Peyer's patch (tissue), 4 donors: ENCODE measurements around the gene CTSD. TPM values are rescaled to one million over a fixed set of nuclear protein-coding genes. Genes with fewer than 3 reads are reported as not detected.

Source experiments
- DNase-seq, 3 donors: peaks; one replicate each; pipeline ENCODE4 v3.0.0-alpha.2; 2017 to 2019
- H3K27ac ChIP-seq, 4 donors: fragments of 200-600 bp; sonication (generic); one replicate each; pipeline ENCODE4 v1.5.1; 2016 to 2019
- H3K27me3 ChIP-seq, 2 donors: fragments of 200-600 bp; sonication (generic); one replicate each; pipeline ENCODE4 v1.5.1; 2019
- H3K36me3 ChIP-seq, 3 donors: fragments of 200-600 bp; sonication (generic); one replicate each; pipeline ENCODE4 v1.5.1; 2016 to 2019
- H3K4me1 ChIP-seq, 4 donors: fragments of 200-600 bp; sonication (generic); one replicate each; pipeline ENCODE4 v1.5.1; 2016 to 2019
- H3K4me3 ChIP-seq, 4 donors: fragments of 200-600 bp; sonication (generic); 1 replicate in 3 of 4; 2 replicates in 1 of 4; pipeline ENCODE4 v1.5.1; 2016 to 2019; ENCODE audit warnings: mild to moderate bottlenecking in 1 of 4
- H3K9me3 ChIP-seq, 4 donors: fragments of 200-600 bp; sonication (generic); one replicate each; pipeline ENCODE4 v1.5.1; 2016 to 2019; ENCODE audit warnings: mild to moderate bottlenecking in 1 of 4
- POLR2A ChIP-seq, 2 donors: fragments of 450-650 bp; IDR thresholded peaks; one replicate each; pipeline ENCODE4 v1.5.1; 2017; ENCODE audit warnings: antibody characterized with exemption in 2 of 2, mild to moderate bottlenecking in 2 of 2, moderate library complexity in 2 of 2
- total RNA-seq, 4 donors: library from RNA; depleted of rRNA; stranded (reverse); fragments of >200 nt; gene quantifications; one replicate each; pipeline ENCODE4 v1.1.0, GENCODE V29; 2016
- TF ChIP-seq, protein P1 (sequence below), 6 experiments: fragments of 450-650 bp in 4 of 6; fragments of 200-600 bp in 2 of 6; sonication (generic) in 1 of 6; IDR thresholded peaks; one replicate each; pipeline ENCODE4 v1.5.1; 2017 to 2019; ENCODE audit warnings: antibody characterized with exemption in 6 of 6, mild to moderate bottlenecking in 3 of 6, moderate library complexity in 1 of 6

Gene CTSD
- total RNA-seq, 4 donors from 2014 or later: 129 to 1,688 (median 1,221) TPM

DNA sequence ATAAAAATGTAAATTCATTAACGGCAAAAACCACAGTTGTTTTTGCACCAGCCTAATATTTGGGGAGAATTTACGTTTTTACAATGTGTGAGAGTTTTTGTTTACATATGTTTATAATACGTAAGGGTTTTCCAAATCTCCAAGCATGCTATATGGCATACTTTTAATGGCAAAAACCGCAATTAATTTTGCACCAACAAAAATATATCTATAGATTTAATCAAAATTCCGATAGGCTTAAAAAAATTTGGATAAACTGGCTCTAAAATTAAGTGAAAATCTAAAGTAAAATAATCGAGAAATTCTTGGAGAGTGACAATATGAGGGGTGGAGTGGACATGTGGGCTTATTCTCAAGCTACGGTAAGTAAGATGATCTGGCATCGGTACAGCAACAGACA lies 43.9 kb downstream of the CTSD start:
- no peak for TF ChIP-seq POLR2A (IDR thresholded peaks at IDR 0.05)
- TF ChIP-seq, protein P1, sequence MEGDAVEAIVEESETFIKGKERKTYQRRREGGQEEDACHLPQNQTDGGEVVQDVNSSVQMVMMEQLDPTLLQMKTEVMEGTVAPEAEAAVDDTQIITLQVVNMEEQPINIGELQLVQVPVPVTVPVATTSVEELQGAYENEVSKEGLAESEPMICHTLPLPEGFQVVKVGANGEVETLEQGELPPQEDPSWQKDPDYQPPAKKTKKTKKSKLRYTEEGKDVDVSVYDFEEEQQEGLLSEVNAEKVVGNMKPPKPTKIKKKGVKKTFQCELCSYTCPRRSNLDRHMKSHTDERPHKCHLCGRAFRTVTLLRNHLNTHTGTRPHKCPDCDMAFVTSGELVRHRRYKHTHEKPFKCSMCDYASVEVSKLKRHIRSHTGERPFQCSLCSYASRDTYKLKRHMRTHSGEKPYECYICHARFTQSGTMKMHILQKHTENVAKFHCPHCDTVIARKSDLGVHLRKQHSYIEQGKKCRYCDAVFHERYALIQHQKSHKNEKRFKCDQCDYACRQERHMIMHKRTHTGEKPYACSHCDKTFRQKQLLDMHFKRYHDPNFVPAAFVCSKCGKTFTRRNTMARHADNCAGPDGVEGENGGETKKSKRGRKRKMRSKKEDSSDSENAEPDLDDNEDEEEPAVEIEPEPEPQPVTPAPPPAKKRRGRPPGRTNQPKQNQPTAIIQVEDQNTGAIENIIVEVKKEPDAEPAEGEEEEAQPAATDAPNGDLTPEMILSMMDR (IDR thresholded peaks at IDR 0.05): no peak
- no peak overlapping the region for H3K4me3 ChIP-seq
- H3K27me3 ChIP-seq: no peaks in the 10 kb centered on the region
- no peaks in the 10 kb centered on the region for H3K9me3 ChIP-seq
- H3K27ac ChIP-seq: no peak overlapping the region
- no peak for DNase-seq
- no peaks in the 10 kb centered on the region for H3K4me1 ChIP-seq
- H3K36me3 ChIP-seq: no peaks in the 10 kb centered on the region

- no peak overlapping the region for H3K27ac ChIP-seq
- DNase-seq: peak in 2 of 3 donors; percentile 8 to 29
- no peaks in the 10 kb centered on the region for H3K27me3 ChIP-seq
- H3K4me3 ChIP-seq: no peak overlapping the region
- H3K9me3 ChIP-seq: no peaks in the 10 kb centered on the region
- no peaks in the 10 kb centered on the region for H3K36me3 ChIP-seq
- no peak for TF ChIP-seq POLR2A (IDR thresholded peaks at IDR 0.05)
- TF ChIP-seq, protein P1 (IDR thresholded peaks at IDR 0.05): no peak
- no peaks in the 10 kb centered on the region for H3K4me1 ChIP-seq
Observed at GRCh38 chr11:1718326-1718725, 45.4 kb downstream of the CTSD start.

DNA sequence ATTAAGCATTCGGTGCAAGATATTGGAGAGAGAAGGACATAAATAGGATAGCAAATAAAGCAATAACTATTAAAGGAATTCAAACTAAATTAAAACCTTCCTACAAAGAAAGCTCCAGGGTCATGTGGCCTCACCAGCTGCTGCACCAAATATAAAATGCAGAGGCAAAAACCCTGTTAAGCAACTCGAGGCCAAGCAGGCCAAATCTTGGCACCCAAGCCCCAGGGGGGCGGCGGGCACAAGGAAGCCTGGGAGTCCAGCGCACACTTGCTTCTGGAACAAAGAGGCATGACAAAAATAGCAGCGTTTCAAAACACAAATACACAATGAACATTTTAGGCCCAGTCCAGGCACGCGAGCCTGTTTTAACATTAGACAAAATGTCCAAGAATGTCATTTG lies 46.0 kb downstream of the CTSD start:
- no peaks in the 10 kb centered on the region for H3K4me1 ChIP-seq
- no peak overlapping the region for H3K27ac ChIP-seq
- TF ChIP-seq POLR2A (IDR thresholded peaks at IDR 0.05): no peak
- TF ChIP-seq, protein P1 (IDR thresholded peaks at IDR 0.05): no peak
- no peaks in the 10 kb centered on the region for H3K36me3 ChIP-seq
- no peaks in the 10 kb centered on the region for H3K9me3 ChIP-seq
- H3K27me3 ChIP-seq: no peaks in the 10 kb centered on the region
- H3K4me3 ChIP-seq: no peak overlapping the region
- DNase-seq: peak in 2 of 3 donors; percentile 8 to 11

DNA sequence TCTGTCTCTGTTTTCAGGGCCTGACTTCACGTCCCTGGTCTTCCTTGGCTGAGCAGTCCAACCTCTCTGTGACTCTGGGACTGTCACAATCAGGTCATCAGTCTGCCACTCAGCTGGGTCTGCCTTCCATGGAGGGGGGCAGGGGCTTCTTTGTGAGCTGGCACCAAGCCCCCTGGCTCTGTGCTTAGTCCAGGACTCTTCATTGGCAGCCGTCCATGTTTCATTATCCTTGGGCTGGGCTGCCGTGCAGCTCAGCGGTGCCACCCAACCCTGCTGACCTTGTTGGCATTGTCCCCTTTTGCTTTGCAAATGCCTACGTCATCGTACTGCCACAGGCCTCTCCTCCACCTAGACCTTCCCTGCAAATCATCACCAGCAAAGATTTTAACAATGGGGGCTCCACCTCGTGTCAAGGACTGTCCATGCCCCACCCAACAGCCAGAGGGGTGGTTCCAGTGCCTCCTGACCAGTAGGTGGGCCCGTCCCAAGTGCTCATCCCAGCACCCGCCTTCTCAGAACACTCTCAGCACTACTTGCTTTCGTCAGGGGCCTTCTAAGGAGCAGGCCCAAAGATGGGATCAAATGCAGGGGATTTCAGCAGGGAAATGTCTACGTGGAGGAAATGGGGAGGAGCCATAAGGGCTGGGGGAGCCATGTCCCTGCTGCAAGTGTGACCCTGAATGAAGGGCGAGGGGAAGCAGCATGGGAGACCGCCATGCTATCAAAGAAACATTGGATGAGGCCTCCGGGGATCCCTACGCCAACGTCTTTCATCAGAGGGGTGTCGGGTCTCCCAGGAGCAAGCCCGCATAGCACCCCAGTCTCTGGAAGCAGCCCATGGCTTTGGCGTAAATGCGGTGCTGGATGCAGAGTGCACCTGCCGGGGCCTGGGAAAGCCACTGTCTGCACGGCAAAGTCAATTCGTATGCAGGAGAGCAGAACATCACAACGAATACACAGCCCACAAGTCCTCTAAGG lies 48.5 kb downstream of the CTSD start:
- no peaks in the 10 kb centered on the region for H3K9me3 ChIP-seq
- H3K27ac ChIP-seq: no peak overlapping the region
- H3K4me1 ChIP-seq: no peaks in the 10 kb centered on the region
- H3K27me3 ChIP-seq: no peaks in the 10 kb centered on the region
- peak in 2 of 3 donors; percentile 5 to 34 for DNase-seq
- H3K36me3 ChIP-seq: no peaks in the 10 kb centered on the region
- TF ChIP-seq POLR2A (IDR thresholded peaks at IDR 0.05): no peak
- TF ChIP-seq, protein P1 (IDR thresholded peaks at IDR 0.05): no peak
- H3K4me3 ChIP-seq: no peak overlapping the region

- no peak overlapping the region for H3K27ac ChIP-seq
- no peak overlapping the region for H3K4me3 ChIP-seq
- no peaks in the 10 kb centered on the region for H3K9me3 ChIP-seq
- no peaks in the 10 kb centered on the region for H3K27me3 ChIP-seq
- H3K36me3 ChIP-seq: no peaks in the 10 kb centered on the region
- H3K4me1 ChIP-seq: no peaks in the 10 kb centered on the region
- peak in 1 of 3 donors; percentile 15 for DNase-seq
- TF ChIP-seq, protein P1 (IDR thresholded peaks at IDR 0.05): no peak
- no peak for TF ChIP-seq POLR2A (IDR thresholded peaks at IDR 0.05)
Observed at GRCh38 chr11:1708716-1709115, 55.0 kb downstream of the CTSD start.
